Stomach (tissue), 9 donors: ENCODE measurements around the gene SCN2A. TPM values are rescaled to one million over a fixed set of nuclear protein-coding genes. Genes with fewer than 3 reads are reported as not detected.
A peak's percentile ranks its signal among the peaks of the same experiment; 100 is the strongest.
"Not testable (repeated sequence)": the region's sequence is repeated elsewhere in the genome, so short reads cannot be mapped to it uniquely, and the experiment has no call there.

Source experiments
- DNase-seq, 2 donors: peaks; one replicate each; pipeline versions ENCODE4 v3.0.0 to v3.0.0-alpha.2; 2013 to 2019
- H3K27ac ChIP-seq, 5 donors: fragments of 200-600 bp in 4 of 5; sonication (generic) in 4 of 5; one replicate each; pipeline ENCODE4 v1.5.1; 2013 to 2019; ENCODE audit warnings: mild to moderate bottlenecking in 1 of 5, moderate library complexity in 1 of 5
- H3K27me3 ChIP-seq, 3 donors: fragments of 200-600 bp; sonication (generic); one replicate each; pipeline ENCODE4 v1.5.1; 2017 to 2019; ENCODE audit warnings: mixed run types in 1 of 3
- H3K36me3 ChIP-seq, 4 donors: fragments of 200-600 bp; sonication (generic); 1 replicate in 3 of 4; 2 replicates in 1 of 4; pipeline ENCODE4 v1.5.1; 2016 to 2019
- H3K4me1 ChIP-seq, 4 donors: fragments of 200-600 bp; sonication (generic); one replicate each; pipeline ENCODE4 v1.5.1; 2016 to 2019
- H3K4me3 ChIP-seq, 4 donors: fragments of 200-600 bp; sonication (generic) in 3 of 4; one replicate each; pipeline ENCODE4 v1.5.1; 2016 to 2019; ENCODE audit warnings: mild to moderate bottlenecking in 1 of 4
- H3K9me3 ChIP-seq, 4 donors: fragments of 200-600 bp; sonication (generic); one replicate each; pipeline ENCODE4 v1.5.1; 2016 to 2019
- EP300 ChIP-seq: sonication (generic); formaldehyde crosslinking; IDR thresholded peaks from one replicate; pipeline ENCODE4 v1.6.1; 2017; ENCODE audit warnings: antibody characterized with exemption
- POLR2A ChIP-seq, 4 donors: fragments of 450-650 bp; IDR thresholded peaks; one replicate each; pipeline ENCODE4 v1.6.1; 2016; ENCODE audit warnings: antibody characterized with exemption in 4 of 4, control low read depth in 2 of 4, mild to moderate bottlenecking in 1 of 4, moderate library complexity in 1 of 4
- POLR2AphosphoS5 ChIP-seq, 3 donors: sonication (generic); formaldehyde crosslinking; IDR thresholded peaks; one replicate each; pipeline ENCODE4 v1.6.1; 2016; ENCODE audit warnings: antibody characterized with exemption in 3 of 3
- whole genome bisulfite sequencing, 5 donors: extraction: QIAGEN DNeasy Blood & Tissue Kit in 3 of 5; methylation state at CpG; one replicate each; pipeline versions ENCODE4 v1.1.5 to v1.1.7; 2013 to 2018; 5-methylcytosine and 5-hydroxymethylcytosine counted together
- intact Hi-C: fragments of 100-400 bp; cut with DNase I; formaldehyde crosslinking; loops from one replicate; pipeline ENCODE4 v1.15.1; 2023; ENCODE audit warnings: low total_unique reads
- polyA plus RNA-seq, 3 donors: library from polyadenylated mRNA; stranded (reverse); fragments of 200-250 nt; gene quantifications; one replicate each; pipeline ENCODE4 v1.2.3, GENCODE V29; 2013
- total RNA-seq, 5 donors: library from RNA; depleted of rRNA; stranded (reverse); fragments of >200 nt; gene quantifications; one replicate each; pipeline versions ENCODE4 v1.1.0 to v1.2.3, GENCODE V29; 2014 to 2016
- TF ChIP-seq, protein P1 (sequence below), 7 experiments: fragments of 450-650 bp in 4 of 7; fragments of 200-600 bp in 3 of 7; sonication (generic) in 3 of 7; IDR thresholded peaks; one replicate each; pipeline ENCODE4 v1.5.1; 2016 to 2019; ENCODE audit warnings: antibody characterized with exemption in 7 of 7, control low read depth in 2 of 7, mild to moderate bottlenecking in 1 of 7
- donor health status: healthy with polysubstance abuse.
- donor health status: Bipolar disorder and iron deficiency.
- donor health status: healthy.

SCN2A gene
- total and polyA plus RNA-seq, 8 donors = 0.06 to 4.1 (median 1.0) TPM; not detected in 2

DNA sequence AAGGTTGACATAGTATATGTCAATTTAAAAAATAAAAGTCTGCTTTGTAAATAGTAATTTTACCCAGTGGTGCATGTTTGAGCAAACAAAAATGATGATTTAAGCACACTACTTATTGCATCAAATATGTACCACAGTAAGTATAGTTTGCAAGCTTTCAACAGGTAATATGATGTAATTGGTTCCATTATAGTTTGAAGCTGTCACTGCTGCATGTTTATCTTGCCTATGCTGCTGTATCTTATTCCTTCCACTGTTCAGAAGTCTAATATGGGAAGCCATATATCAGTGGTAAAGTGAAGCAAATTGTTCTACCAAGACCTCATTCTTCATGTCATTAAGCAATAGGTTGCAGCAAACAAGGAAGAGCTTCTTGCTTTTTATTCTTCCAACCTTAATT, 151.7 kb downstream of the SCN2A start:
- intact Hi-C loops = no loop called here
- DNase-seq = no peak
- TF ChIP-seq, protein P1, sequence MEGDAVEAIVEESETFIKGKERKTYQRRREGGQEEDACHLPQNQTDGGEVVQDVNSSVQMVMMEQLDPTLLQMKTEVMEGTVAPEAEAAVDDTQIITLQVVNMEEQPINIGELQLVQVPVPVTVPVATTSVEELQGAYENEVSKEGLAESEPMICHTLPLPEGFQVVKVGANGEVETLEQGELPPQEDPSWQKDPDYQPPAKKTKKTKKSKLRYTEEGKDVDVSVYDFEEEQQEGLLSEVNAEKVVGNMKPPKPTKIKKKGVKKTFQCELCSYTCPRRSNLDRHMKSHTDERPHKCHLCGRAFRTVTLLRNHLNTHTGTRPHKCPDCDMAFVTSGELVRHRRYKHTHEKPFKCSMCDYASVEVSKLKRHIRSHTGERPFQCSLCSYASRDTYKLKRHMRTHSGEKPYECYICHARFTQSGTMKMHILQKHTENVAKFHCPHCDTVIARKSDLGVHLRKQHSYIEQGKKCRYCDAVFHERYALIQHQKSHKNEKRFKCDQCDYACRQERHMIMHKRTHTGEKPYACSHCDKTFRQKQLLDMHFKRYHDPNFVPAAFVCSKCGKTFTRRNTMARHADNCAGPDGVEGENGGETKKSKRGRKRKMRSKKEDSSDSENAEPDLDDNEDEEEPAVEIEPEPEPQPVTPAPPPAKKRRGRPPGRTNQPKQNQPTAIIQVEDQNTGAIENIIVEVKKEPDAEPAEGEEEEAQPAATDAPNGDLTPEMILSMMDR (IDR thresholded peaks at IDR 0.05) = no peak
- TF ChIP-seq EP300 (no peak), POLR2AphosphoS5 (IDR thresholded peaks at IDR 0.05) (no peak), POLR2A (IDR thresholded peaks at IDR 0.05) (no peak)
- H3K27me3 ChIP-seq = no peaks in the 10 kb centered on the region
- no peaks in the 10 kb centered on the region for H3K36me3 ChIP-seq
- no peaks in the 10 kb centered on the region for H3K9me3 ChIP-seq
- H3K4me3 ChIP-seq = no peak overlapping the region
- H3K4me1 ChIP-seq = peaks cover 0 to 15% (median 2%) of the 10 kb centered on the region in 4 donors
- H3K27ac ChIP-seq = no peak overlapping the region

DNA sequence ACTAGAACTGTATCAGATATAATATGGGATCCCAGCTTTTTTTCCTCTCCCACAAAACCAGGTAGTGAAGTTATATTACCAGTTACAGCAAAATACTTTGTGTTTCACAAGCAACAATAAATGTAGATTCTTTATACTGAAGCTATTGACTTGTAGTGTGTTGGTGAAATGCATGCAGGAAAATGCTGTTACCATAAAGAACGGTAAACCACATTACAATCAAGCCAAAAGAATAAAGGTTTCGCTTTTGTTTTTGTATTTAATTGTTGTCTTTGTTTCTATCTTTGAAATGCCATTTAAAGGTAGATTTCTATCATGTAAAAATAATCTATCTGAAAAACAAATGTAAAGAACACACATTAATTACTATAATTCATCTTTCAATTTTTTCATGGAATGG, 152.6 kb downstream of the SCN2A start:
- intact Hi-C loops = no loop called here
- no peak overlapping the region for H3K27ac ChIP-seq
- no peak for DNase-seq
- no peaks in the 10 kb centered on the region for H3K9me3 ChIP-seq
- no peaks in the 10 kb centered on the region for H3K36me3 ChIP-seq
- H3K4me1 ChIP-seq = peaks cover 0 to 15% (median 2%) of the 10 kb centered on the region in 4 donors
- TF ChIP-seq POLR2AphosphoS5 (IDR thresholded peaks at IDR 0.05) (no peak), POLR2A (IDR thresholded peaks at IDR 0.05) (no peak), EP300 (no peak)
- TF ChIP-seq, protein P1 (IDR thresholded peaks at IDR 0.05) = no peak
- no peak overlapping the region for H3K4me3 ChIP-seq
- no peaks in the 10 kb centered on the region for H3K27me3 ChIP-seq
- 63 to 80% (median 66%) methylated on average over 2 of the region's 2 CpGs for WGBS, 5 donors

DNA sequence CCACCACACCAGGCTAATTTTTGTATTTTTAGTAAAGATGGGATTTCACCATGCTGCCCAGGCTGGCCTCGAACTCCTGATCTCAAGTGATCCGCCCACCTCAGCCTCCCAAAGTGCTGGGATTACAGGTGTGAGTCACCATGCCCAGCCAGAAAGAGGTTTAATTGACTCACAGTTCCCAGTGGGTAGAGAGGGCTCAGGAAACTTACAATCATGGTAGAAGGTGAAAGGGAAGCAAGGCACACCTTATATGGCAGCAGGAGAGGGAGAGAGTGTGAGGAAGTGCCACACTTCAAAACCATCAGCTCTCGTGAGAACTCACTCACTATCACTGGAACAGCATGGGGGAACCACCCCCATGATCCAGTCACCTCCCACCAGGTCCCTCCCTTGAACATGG, 159.4 kb downstream of the SCN2A start:
- H3K27ac ChIP-seq, intact Hi-C loops, H3K27me3 ChIP-seq, H3K4me1 ChIP-seq, H3K9me3 ChIP-seq, H3K36me3 ChIP-seq, DNase-seq, H3K4me3 ChIP-seq: not testable (repeated sequence)
- WGBS, 5 donors = 70 to 89% (median 77%) methylated on average over 3 of the region's 3 CpGs

DNA sequence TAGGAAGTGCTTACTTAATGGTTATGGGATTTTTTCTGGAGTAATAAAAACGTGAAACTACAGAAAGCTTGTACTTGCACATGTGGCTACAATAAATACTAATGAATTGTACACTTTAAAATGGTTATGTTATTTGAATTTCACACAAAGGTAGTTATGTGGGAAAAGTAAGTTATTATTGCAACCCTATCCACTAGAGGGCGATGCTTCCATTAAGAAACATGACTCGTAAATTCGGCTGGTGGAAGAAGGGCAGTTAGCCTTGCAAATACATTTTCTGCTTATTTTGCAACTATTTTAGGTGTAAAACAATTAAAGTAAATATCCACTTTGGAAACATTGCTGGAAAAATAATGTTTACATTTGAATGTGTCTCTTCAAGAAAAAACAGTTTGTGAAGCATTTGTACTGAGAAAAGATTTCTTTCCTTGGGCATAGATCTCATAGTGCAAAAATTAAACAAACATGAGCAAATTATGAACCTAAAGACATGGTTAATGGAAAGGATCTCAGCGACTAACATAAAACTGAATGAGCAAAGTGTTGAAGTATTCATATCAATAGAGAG, 162.2 kb downstream of the SCN2A start:
- Histone ChIP-seq H3K27ac (no peak overlapping the region), H3K36me3 (no peaks in the 10 kb centered on the region), H3K9me3 (no peaks in the 10 kb centered on the region), H3K4me1 (peaks cover 0 to 6% (median 0%) of the 10 kb centered on the region in 4 donors), H3K4me3 (no peak overlapping the region), H3K27me3 (no peaks in the 10 kb centered on the region)
- DNase-seq = peak in 1 of 2 donors; percentile 89
- intact Hi-C loops = loop anchor here (10.0 kb wide), 1 partner anchor 293 kb away; no protein-coding TSS in a partner anchor
- TF ChIP-seq POLR2AphosphoS5 (IDR thresholded peaks at IDR 0.05) (no peak), POLR2A (IDR thresholded peaks at IDR 0.05) (no peak), EP300 (no peak)
- TF ChIP-seq, protein P1 (IDR thresholded peaks at IDR 0.05) = peak in 5 of 7 experiments; percentile 18 to 70 (median 56)
- 1 to 4% (median 2%) methylated on average over 5 of the region's 5 CpGs for WGBS, 5 donors

DNA sequence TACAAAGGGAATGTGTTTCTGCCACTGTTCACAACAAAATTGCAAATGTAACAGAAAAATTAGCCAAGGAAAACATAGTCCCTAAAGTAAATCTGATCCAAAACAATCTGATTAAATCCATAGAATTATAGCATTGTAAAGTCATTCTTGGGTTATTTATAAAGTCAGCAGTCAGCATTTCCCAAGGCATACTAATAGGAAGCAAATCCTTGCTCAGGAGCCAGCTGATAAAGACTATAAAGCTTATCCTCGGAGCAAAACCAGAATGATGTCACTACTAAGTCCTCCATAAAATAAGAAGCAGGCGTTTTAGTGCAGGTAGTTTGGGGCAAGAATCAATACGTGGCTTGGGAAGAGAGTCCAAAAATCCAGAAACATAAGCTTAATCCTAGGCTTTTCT, 162.9 kb downstream of the SCN2A start:
- TF ChIP-seq, protein P1 (IDR thresholded peaks at IDR 0.05) = no peak
- TF ChIP-seq EP300 (no peak), POLR2A (IDR thresholded peaks at IDR 0.05) (no peak), POLR2AphosphoS5 (IDR thresholded peaks at IDR 0.05) (no peak)
- no peak for DNase-seq
- Histone ChIP-seq H3K9me3 (no peaks in the 10 kb centered on the region), H3K27ac (no peak overlapping the region), H3K36me3 (no peaks in the 10 kb centered on the region), H3K27me3 (no peaks in the 10 kb centered on the region), H3K4me1 (peaks cover 0 to 6% (median 0%) of the 10 kb centered on the region in 4 donors), H3K4me3 (no peak overlapping the region)
- intact Hi-C loops = loop anchor here (10.0 kb wide), 1 partner anchor 293 kb away; no protein-coding TSS in a partner anchor
- WGBS, 5 donors = 38 to 65% (median 46%) methylated on average over 3 of the region's 3 CpGs
